Activated effector memory CD4-positive, alpha-beta T cell treated with Interleukin-2 at 50 U/mL for 16 hours (primary cell): ENCODE results near the gene TMSB10.
"Not testable (repeated sequence)": the region's sequence is repeated elsewhere in the genome, so short reads cannot be mapped to it uniquely, and the experiment has no call there.

Experiments used
- DNase-seq: peaks from one replicate; pipeline ENCODE4 v3.0.0-alpha.2; 2020

The TMSB10 gene

DNA sequence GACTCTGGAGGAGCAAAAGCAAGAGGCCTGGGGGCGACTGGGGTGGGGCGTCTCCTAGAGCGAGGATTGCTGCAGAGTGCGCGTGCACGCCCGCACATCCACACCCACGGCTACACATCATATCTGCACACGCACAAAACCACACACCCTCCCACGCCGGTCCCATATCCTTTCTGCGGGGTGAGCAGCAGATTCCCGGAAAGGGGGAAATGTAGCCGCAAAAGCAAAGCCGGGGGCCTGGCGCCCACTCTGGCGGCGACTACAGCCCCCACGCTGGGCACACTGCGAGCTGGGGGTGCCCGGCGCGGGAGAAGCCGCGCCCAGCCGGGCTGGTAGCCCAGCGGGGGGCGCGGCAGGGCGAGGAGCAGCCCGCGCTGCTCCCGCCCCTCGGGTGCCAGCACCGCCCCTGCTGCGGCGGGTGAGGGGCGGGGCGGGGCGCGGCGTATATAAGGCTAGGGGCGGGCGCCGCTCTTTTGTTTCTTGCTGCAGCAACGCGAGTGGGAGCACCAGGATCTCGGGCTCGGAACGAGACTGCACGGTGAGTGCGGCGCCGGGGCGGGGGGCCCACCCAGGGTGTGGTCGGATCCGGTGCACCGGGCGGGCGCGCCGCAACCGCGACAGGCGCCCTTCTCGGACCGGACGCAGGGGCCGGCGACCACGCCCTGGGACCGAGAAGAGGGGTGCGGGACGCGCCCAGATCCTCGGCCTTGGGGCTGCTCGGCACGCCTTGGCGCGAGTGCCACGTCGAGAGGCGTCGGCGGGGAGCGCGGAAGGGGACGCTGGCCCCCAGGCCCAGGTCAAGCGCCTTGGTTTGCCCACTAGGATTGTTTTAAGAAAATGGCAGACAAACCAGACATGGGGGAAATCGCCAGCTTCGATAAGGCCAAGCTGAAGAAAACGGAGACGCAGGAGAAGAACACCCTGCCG lies at the start of gene TMSB10:
Gene TMSB10 (plus strand): TSS at position 476 of the 927 bp plus-strand sequence.
- DNase-seq, result peak; percentile 86

- DNase-seq, result no peak
These were observed 49.7 kb upstream of the TMSB10 start for GRCh38 chr2:84855731-84856130.

GRCh38 chr2:84856787-84857186 lies 48.7 kb upstream of the TMSB10 start:
- no peak for DNase-seq

DNA sequence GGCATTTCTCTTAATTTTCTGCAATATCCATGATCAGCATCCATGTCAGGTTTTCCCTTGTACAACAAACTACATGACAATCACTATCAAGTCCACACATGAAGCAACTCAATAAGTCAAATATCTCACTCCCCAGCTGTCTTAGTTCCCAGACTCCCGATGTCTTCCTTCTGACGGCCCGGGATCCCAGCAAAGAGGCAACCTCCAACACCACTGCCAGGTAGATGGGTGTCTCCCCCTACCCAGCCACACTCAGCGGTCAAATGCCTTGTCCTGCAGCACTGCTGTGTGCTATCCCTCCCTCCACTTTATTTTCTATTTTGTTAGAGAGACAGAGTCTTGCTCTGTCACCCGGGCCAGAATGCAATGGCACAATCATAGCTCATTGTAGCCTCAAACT lies 47.9 kb upstream of the TMSB10 start:
- no peak for DNase-seq

DNA sequence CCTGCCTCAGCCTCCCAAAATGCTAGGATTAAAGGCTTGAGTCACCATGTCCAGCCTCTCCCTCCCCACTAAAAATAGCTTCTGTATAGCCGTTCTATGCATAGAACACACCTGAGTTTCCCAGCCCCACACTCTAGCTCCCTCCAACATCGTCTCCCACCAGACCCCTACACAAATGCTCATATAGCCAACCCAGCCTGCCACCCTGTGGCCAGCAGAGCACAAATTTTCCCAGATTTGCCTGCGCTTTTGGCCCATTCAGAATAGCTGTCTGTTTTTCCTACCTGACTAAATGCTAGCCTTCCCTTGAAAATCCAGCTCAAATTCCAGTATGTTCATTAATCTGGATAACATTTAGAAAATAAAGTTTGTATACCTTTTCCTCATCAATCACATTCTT lies 47.3 kb upstream of the TMSB10 start:
- no peak for DNase-seq

- DNase-seq, result no peak
These were observed 46.5 kb upstream of the TMSB10 start for GRCh38 chr2:84858937-84859336.

DNA sequence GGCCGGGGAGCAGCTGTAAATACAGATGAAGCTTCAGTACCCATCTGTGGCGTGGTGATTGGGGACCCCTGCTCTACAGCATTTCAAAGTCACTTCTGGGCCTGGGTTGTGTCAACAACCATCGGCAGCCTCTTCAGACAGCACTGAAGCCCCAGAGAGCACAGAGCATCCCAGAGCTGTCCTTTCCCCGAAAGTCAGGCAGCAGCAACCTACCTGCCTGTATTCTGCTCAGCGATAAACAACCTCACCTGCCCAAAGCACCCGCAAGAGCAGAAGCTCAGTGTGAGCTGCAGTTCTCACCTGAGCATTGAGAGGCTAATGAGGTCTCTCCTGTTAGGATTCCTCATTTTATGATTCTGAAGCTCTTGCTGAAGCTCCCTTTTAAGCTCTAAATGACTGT lies 43.9 kb upstream of the TMSB10 start:
- no peak for DNase-seq

- DNase-seq, result no peak
These were observed 43.5 kb upstream of the TMSB10 start for GRCh38 chr2:84862006-84862405.

DNA sequence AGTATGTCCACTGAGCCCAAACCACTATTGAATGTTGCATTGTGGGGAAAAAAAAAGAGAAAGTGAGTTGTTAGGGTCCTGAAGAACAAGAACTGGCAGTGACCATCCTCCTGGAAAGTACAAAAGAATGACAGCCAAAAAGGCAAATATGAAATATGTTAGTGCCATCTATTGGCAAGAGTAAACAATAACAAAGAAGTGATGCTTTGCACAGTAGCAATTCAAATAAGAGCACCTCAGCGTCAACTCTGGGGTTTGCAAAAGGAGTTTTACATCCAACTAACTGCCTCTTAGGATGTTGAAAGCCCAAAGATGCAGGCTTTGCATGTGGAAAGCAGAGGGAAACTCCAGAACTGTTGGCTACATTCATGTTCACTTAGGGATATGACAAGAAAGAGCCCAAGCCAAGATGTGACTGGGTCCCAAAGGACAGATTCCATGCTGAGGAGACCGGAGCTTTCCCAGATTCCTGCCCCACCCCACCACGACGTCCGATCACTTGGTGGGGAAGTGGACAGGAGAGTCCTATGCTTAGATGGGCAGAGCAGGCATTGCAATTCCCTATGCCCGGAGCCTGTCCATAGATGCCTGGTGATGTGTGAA lies 40.2 kb upstream of the TMSB10 start:
- DNase-seq, result no peak

GRCh38 chr2:84866122-84866521 lies 39.3 kb upstream of the TMSB10 start:
- no peak for DNase-seq

DNA sequence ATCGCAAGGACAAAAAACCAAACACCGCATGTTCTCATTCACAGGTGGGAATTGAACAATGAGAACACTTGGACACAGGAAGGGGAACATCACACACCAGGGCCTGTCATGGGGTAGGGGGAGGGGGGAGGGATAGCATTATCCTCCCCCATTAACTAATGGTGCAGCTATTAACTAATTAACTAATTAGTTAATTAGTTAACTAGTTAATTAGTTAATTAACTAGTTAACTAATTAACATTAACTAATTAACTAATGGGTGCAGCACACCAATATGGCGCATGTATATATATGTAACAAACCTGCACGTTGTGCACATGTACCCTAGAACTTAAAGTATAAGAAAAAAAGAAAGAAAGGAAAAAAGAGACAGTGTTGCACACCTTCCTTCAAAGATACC lies 37.1 kb upstream of the TMSB10 start:
- DNase-seq, result not testable (repeated sequence)

- DNase-seq, result no peak
These were observed 35.1 kb upstream of the TMSB10 start for GRCh38 chr2:84870306-84870705.

GRCh38 chr2:84872691-84873090 lies 32.8 kb upstream of the TMSB10 start:
- DNase-seq, result not testable (repeated sequence)

GRCh38 chr2:84873350-84873749 lies 32.1 kb upstream of the TMSB10 start:
- no peak for DNase-seq

- DNase-seq, result no peak
These were observed 30.9 kb upstream of the TMSB10 start for GRCh38 chr2:84874381-84875212.

GRCh38 chr2:84875213-84875560 lies 30.3 kb upstream of the TMSB10 start:
- no peak for DNase-seq

GRCh38 chr2:84875619-84876018 lies 29.8 kb upstream of the TMSB10 start:
- not testable (repeated sequence) for DNase-seq

GRCh38 chr2:84876369-84876768 lies 29.1 kb upstream of the TMSB10 start:
- DNase-seq, result no peak

DNA sequence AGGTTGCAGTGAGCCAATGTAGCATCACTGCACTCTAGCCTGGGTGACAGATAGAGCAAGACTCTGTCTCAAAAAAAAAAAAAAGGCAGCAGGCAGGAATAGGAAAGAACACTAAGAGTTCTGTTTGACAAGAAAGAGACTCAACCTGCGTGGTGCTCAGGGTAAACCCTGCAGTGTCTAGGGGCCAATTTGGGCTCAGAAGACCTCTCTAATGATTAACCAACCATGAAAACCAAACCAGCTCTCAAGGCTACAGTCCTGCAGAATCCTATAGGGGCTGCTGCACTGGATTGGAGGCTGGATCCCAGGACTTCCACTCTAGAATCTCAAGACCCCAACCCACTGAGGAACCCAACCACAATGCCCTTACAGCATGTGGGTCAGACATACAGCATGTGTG lies 27.0 kb upstream of the TMSB10 start:
- no peak for DNase-seq

DNA sequence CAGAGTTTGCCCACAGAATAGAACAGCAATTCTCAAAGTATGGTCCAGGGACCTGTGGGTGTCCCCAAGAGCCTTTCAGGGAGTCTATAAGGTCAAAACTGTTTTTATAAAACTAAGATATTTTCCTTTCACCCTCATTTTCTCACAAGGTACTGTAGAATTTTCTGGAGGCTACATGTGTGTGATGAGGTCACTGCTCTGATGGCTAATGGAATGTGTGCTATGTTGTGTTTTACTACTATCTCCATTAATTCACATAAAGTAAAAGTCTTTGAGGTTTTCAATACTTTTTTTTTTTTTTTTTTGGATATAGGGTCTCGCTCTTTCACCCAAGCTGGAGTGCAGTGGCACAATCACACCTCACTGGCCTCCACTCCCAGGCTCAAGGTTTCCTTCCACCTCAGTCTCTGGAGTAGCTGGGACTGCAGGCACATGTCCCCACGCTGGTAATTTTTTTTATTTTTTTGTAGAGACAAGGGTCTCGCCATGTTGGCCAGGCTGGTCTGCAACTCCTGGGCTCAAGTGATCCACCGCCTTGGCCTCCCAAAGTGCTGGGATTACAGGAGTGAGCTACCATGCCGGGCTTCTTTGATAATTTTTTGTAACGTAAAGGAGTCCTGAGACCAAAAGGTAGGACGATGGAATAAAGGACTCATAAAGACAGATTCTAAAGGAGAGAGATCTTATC lies 26.4 kb upstream of the TMSB10 start:
- no peak for DNase-seq

DNA sequence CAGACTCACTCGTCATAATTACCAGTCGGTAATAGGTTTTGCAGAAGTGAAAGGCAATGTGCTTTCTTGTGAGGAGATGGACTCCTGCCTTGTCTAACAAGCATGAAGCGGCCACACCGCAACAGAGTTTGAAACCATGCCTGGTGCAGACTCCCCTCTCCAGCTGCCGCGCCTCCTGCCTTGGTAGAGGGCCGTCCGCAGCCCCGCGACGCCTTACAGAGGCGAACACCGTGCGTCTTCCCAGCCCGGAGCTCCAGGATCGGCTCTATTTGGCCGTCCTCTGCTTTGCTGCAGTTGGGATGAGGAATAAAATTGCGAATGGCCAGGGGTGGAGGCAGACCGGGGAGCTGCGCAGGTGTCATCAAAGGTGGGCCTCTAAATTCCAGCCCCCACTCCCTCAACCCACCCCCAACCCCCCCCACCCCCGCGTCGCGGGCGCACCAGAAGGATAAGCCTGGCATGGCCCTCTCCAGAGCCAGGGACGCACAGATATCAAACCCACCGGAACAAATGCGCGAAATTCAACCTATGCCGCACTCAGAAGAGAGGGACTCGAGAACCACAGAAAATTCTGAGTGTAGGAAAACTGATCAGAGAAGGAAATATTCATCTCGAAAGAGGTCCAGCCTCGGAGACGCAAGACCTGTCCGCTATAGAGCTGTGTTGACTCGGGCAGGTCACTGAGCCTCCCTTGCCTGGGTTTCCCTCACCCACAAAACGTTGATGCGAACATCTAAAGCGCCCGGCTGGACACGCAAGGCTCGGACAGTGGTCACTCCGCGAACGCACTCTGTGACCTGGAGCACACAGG lies 25.7 kb upstream of the TMSB10 start:
- no peak for DNase-seq

- DNase-seq, result no peak
These were observed 25.1 kb upstream of the TMSB10 start for GRCh38 chr2:84880395-84880644.
